Nasal cavity respiratory epithelium epithelial cell of viscerocranial mucosa (primary cell): Measurements from ENCODE around the gene CDRT15L2. TPM values are rescaled to one million over a fixed set of nuclear protein-coding genes. Genes with fewer than 3 reads are reported as not detected.

Experiments used
- total RNA-seq: library from RNA; depleted of rRNA; stranded (reverse); fragments of >200 nt; gene quantifications from 2 replicates; pipeline ENCODE4 v1.2.3, GENCODE V29; 2014

CDRT15L2 gene
- total RNA-seq = not detected in 2 replicates

GRCh38 chr17:20579424-20579823 lies at the start of gene CDRT15L2:
Gene CDRT15L2 (plus strand): TSS chr17:20579724. CDS start chr17:20579744, 20 bp downstream.

Other genes starting within 250 kb of the CDRT15L2 start
- 0.50 TPM in 1 of 2 replicates, not detected in the other for gene LGALS9B, start 112.2 kb upstream of the CDRT15L2 start, total RNA-seq